Frontal cortex (tissue), 4 donors: Measurements from ENCODE around the gene EPB42. TPM values are rescaled to one million over a fixed set of nuclear protein-coding genes. Genes with fewer than 3 reads are reported as not detected.
"Not testable (repeated sequence)": the region's sequence is repeated elsewhere in the genome, so short reads cannot be mapped to it uniquely, and the experiment has no call there.

Source experiments
- DNase-seq, 2 donors: peaks; one replicate each; pipeline ENCODE4 v3.0.0; 2012; ENCODE audit warnings: low spot score in 2 of 2
- FAIRE-seq: peaks from 2 replicates; lab custom pipeline; 2012; peaks lifted over from hg19 to GRCh38; lab: Jason Lieb, UNC
- total RNA-seq: library from RNA; depleted of rRNA; stranded (reverse); fragments of >200 nt; gene quantifications from one replicate; pipeline ENCODE4 v1.2.3, GENCODE V29; 2014
- donor health status: control.
- donor health status: control.
- donor health status: control.

EPB42 gene
- total RNA-seq, 1 donor from 2014 or later: 2.0 TPM

GRCh38 chr15:43214592-43215295, 6.1 kb downstream of the EPB42 start:
- no peak for DNase-seq
- FAIRE-seq: no peak

GRCh38 chr15:43214169-43214568, 6.6 kb downstream of the EPB42 start:
- FAIRE-seq (no peak), DNase-seq (no peak)

GRCh38 chr15:43213466-43213865, 7.4 kb downstream of the EPB42 start:
- DNase-seq (no peak), FAIRE-seq (no peak)

GRCh38 chr15:43212951-43213350, 7.9 kb downstream of the EPB42 start:
- FAIRE-seq: no peak
- no peak for DNase-seq

- FAIRE-seq (no peak), DNase-seq (no peak)
Measured at GRCh38 chr15:43212299-43212698, 8.5 kb downstream of the EPB42 start.

GRCh38 chr15:43211224-43211735, 9.5 kb downstream of the EPB42 start:
- no peak for DNase-seq
- FAIRE-seq: no peak

- FAIRE-seq: no peak
- no peak for DNase-seq
Measured at GRCh38 chr15:43210807-43211206, 10.0 kb downstream of the EPB42 start.

- DNase-seq (no peak), FAIRE-seq (no peak)
Measured at GRCh38 chr15:43210172-43210745, 10.6 kb downstream of the EPB42 start.

- no peak for FAIRE-seq
- DNase-seq: no peak
Measured at GRCh38 chr15:43209059-43209824, 11.6 kb downstream of the EPB42 start.

- DNase-seq: no peak
- FAIRE-seq: no peak
Measured at GRCh38 chr15:43208052-43209002, 12.5 kb downstream of the EPB42 start.

GRCh38 chr15:43207024-43207423, 13.8 kb downstream of the EPB42 start:
- FAIRE-seq (no peak), DNase-seq (no peak)

- FAIRE-seq: no peak
- DNase-seq: no peak
Measured at GRCh38 chr15:43206054-43206453, 14.8 kb downstream of the EPB42 start.

- peak in 1 of 2 donors; percentile 47 for DNase-seq
- no peak for FAIRE-seq
Measured at GRCh38 chr15:43204016-43204901, 16.6 kb downstream of the EPB42 start.

- no peak for FAIRE-seq
- no peak for DNase-seq
Measured at GRCh38 chr15:43199945-43200488, 20.8 kb downstream of the EPB42 start.

- DNase-seq: no peak
- FAIRE-seq: no peak
Measured at GRCh38 chr15:43198992-43199391, 21.8 kb downstream of the EPB42 start.

- FAIRE-seq: not testable (repeated sequence)
Measured at GRCh38 chr15:43198556-43198955, 22.3 kb downstream of the EPB42 start.

GRCh38 chr15:43197773-43198172, 23.0 kb downstream of the EPB42 start:
- DNase-seq, FAIRE-seq: not testable (repeated sequence)

More at GRCh38 chr15:43198556-43198955, 22.3 kb downstream of the EPB42 start:
- not testable (repeated sequence) for DNase-seq

GRCh38 chr15:43196760-43197548, 23.9 kb downstream of the EPB42 start:
- DNase-seq (no peak), FAIRE-seq (no peak)
